Kidney (tissue), 14 donors: ENCODE measurements around the gene STAT5B. TPM values are rescaled to one million over a fixed set of nuclear protein-coding genes. Genes with fewer than 3 reads are reported as not detected.

Experiments
- DNase-seq, 5 donors: peaks; one replicate each; pipeline ENCODE4 v3.0.0-alpha.2; 2013 to 2020
- FAIRE-seq: peaks from 2 replicates; lab custom pipeline; 2012; peaks lifted over from hg19 to GRCh38; lab: Jason Lieb, UNC
- H3K27ac ChIP-seq, 2 donors: one replicate each; pipeline ENCODE4 v1.7.0; 2013; ENCODE audit warnings: low read depth in 2 of 2, low read length in 2 of 2, inconsistent platforms in 1 of 2
- H3K27me3 ChIP-seq: one replicate; pipeline ENCODE4 v1.7.1; 2013; ENCODE audit warnings: low read length, inconsistent platforms; ENCODE audit not compliant: control insufficient read depth, insufficient read depth
- H3K36me3 ChIP-seq, 3 donors: one replicate each; pipeline versions ENCODE4 v1.7.0 to v1.7.1; 2013; ENCODE audit warnings: low read length in 3 of 3, control low read depth in 1 of 3, inconsistent platforms in 1 of 3; ENCODE audit not compliant: insufficient read depth in 3 of 3, control insufficient read depth in 2 of 3
- H3K4me1 ChIP-seq, 3 donors: one replicate each; pipeline versions ENCODE4 v1.7.0 to v1.7.1; 2013; ENCODE audit warnings: low read length in 3 of 3, inconsistent platforms in 1 of 3, low read depth in 1 of 3; ENCODE audit not compliant: control insufficient read depth in 2 of 3, insufficient read depth in 2 of 3
- H3K4me3 ChIP-seq, 3 donors: one replicate each; pipeline versions ENCODE4 v1.7.0 to v1.8.1; 2013; ENCODE audit warnings: low read length in 3 of 3, control low read depth in 1 of 3, inconsistent platforms in 1 of 3
- H3K9ac ChIP-seq, 3 donors: one replicate each; pipeline versions ENCODE4 v1.7.0 to v1.7.1; 2013; ENCODE audit warnings: low read length in 3 of 3, control low read depth in 1 of 3, inconsistent platforms in 1 of 3
- H3K9me3 ChIP-seq, 3 donors: one replicate each; pipeline versions ENCODE4 v1.7.0 to v1.7.1; 2013; ENCODE audit warnings: low read length in 3 of 3, control low read depth in 1 of 3, inconsistent platforms in 1 of 3; ENCODE audit not compliant: control insufficient read depth in 2 of 3, insufficient read depth in 1 of 3
- CTCF ChIP-seq: IDR thresholded peaks from 3 replicates; pipeline ENCODE4 v1.5.1; 2012; ENCODE audit warnings: mild to moderate bottlenecking, moderate library complexity, borderline replicate concordance; ENCODE audit not compliant: insufficient read depth; ENCODE audit errors: extremely low read depth
- intact Hi-C: fragments of 100-400 bp; cut with DNase I; formaldehyde crosslinking; loops from one replicate; pipeline ENCODE4 v1.11.1; 2022
- polyA plus RNA-seq: library from polyadenylated mRNA; stranded (reverse); fragments of 350-450 nt; fragmentation: Illumina TruSeq; extraction: RNeasy Lipid Tissue Mini Kit (QIAGEN cat#74804); gene quantifications from one replicate; pipeline ENCODE4 v1.2.3, GENCODE V29; 2014; ENCODE audit warnings: low read depth, low replicate concordance; ENCODE audit not compliant: insufficient read depth
- total RNA-seq: library from RNA; stranded (reverse); fragmentation: NEBNext Ultra II Directional; extraction: Animal tissue kit (Norgen Biotek cat#: 25700); gene quantifications from one replicate; pipeline ENCODE4 v1.2.1, GENCODE V29; 2021
- donor health status: control.
- donor health status: control.
- donor health status: control.
- donor health status: control.
- donor health status: control.
- donor health status: DM: yes; HTN: yes; CAD: no.
- donor health status: Normal renal cell carcinoma (clear cell type).

Gene STAT5B
- total and polyA plus RNA-seq, 2 donors from 2014 or later: 20.4 to 68.0 TPM

- Histone ChIP-seq H3K27ac (no peak overlapping the region), H3K4me1 (peaks cover 0 to under 1% (median 0%) of the 10 kb centered on the region in 3 donors), H3K27me3 (no peaks in the 10 kb centered on the region), H3K36me3 (peaks cover 0 to 6% (median 0%) of the 10 kb centered on the region in 3 donors), H3K9ac (no peak overlapping the region), H3K9me3 (no peaks in the 10 kb centered on the region), H3K4me3 (no peak overlapping the region)
- DNase-seq (peak in 2 of 5 donors; percentile 13 to 20), FAIRE-seq (no peak)
- no peak for TF ChIP-seq CTCF
- intact Hi-C loops: no loop called here
Measured at GRCh38 chr17:42294469-42295398, 18.5 kb upstream of the STAT5B start.

GRCh38 chr17:42291129-42291528, 14.9 kb upstream of the STAT5B start:
- DNase-seq (peak in 2 of 5 donors; percentile 27 to 39), FAIRE-seq (no peak)
- H3K9ac ChIP-seq: no peak overlapping the region
- no peak overlapping the region for H3K4me3 ChIP-seq
- H3K36me3 ChIP-seq: peaks cover 0 to 6% (median 0%) of the 10 kb centered on the region in 3 donors
- no peak overlapping the region for H3K27ac ChIP-seq
- intact Hi-C loops: no loop called here
- no peak for TF ChIP-seq CTCF
- peaks cover 0 to 24% (median 5%) of the 10 kb centered on the region in 3 donors for H3K4me1 ChIP-seq
- no peaks in the 10 kb centered on the region for H3K27me3 ChIP-seq
- H3K9me3 ChIP-seq: no peaks in the 10 kb centered on the region

GRCh38 chr17:42290577-42290976, 14.4 kb upstream of the STAT5B start:
- Histone ChIP-seq H3K4me1 (peaks cover 0 to 24% (median 5%) of the 10 kb centered on the region in 3 donors), H3K27me3 (no peaks in the 10 kb centered on the region), H3K4me3 (no peak overlapping the region), H3K9ac (no peak overlapping the region), H3K36me3 (peaks cover 0 to 1% (median 0%) of the 10 kb centered on the region in 3 donors), H3K27ac (no peak overlapping the region), H3K9me3 (no peaks in the 10 kb centered on the region)
- FAIRE-seq (no peak), DNase-seq (peak in 1 of 5 donors; percentile 18)
- TF ChIP-seq CTCF: no peak
- intact Hi-C loops: no loop called here
